HG02571 (cell line): ENCODE measurements around the gene GPR179.
A peak's percentile ranks its signal among the peaks of the same experiment; 100 is the strongest.

Experiments
- ATAC-seq: cut with Tn5 transposase; IDR thresholded peaks from one replicate; pipeline ENCODE4 v1.9.1; 2021; ENCODE audit warnings: mild to moderate bottlenecking, moderate library complexity; ENCODE audit not compliant: unreplicated experiment

The GPR179 gene

GRCh38 chr17:38343608-38344419 lies at the start of gene GPR179:
TSS of gene GPR179 (minus strand) at chr17:38343956. CDS start at chr17:38343789, 167 bp downstream.
- ATAC-seq = no peak

GRCh38 chr17:38379448-38379847 lies 35.7 kb upstream of the GPR179 start:
- ATAC-seq = no peak

GRCh38 chr17:38369124-38369886 lies 25.5 kb upstream of the GPR179 start:
- no peak for ATAC-seq

GRCh38 chr17:38364741-38365140 lies 21.0 kb upstream of the GPR179 start:
- no peak for ATAC-seq

GRCh38 chr17:38363016-38363415 lies 19.3 kb upstream of the GPR179 start:
- no peak for ATAC-seq

- ATAC-seq = no peak
These were observed 18.1 kb upstream of the GPR179 start for GRCh38 chr17:38361694-38362465.

GRCh38 chr17:38358586-38359513 lies 15.1 kb upstream of the GPR179 start:
- ATAC-seq = no peak

GRCh38 chr17:38357486-38358123 lies 13.8 kb upstream of the GPR179 start:
- ATAC-seq = no peak

GRCh38 chr17:38355251-38355650 lies 11.5 kb upstream of the GPR179 start:
- ATAC-seq = no peak

- ATAC-seq = no peak
These were observed 10.7 kb upstream of the GPR179 start for GRCh38 chr17:38354466-38354865.

- ATAC-seq = no peak
These were observed 9.9 kb upstream of the GPR179 start for GRCh38 chr17:38353668-38354067.

GRCh38 chr17:38353086-38353604 lies 9.4 kb upstream of the GPR179 start:
- ATAC-seq = no peak

- ATAC-seq = peak; percentile 12
These were observed 8.7 kb upstream of the GPR179 start for GRCh38 chr17:38352245-38353085.

GRCh38 chr17:38351412-38352222 lies 7.9 kb upstream of the GPR179 start, which contains the start of gene SOCS7:
TSS of gene SOCS7 (plus strand) at chr17:38351844. CDS start at chr17:38352053, 209 bp downstream.
- peak; percentile 74 for ATAC-seq

GRCh38 chr17:38350035-38350434 lies 6.3 kb upstream of the GPR179 start:
- ATAC-seq = no peak

- ATAC-seq = no peak
These were observed 5.5 kb upstream of the GPR179 start for GRCh38 chr17:38349097-38349730.

- ATAC-seq = no peak
These were observed 2.0 kb upstream of the GPR179 start for GRCh38 chr17:38345743-38346142.
